Omental fat pad (tissue), 4 donors: Measurements from ENCODE around the gene IER2. TPM values are rescaled to one million over a fixed set of nuclear protein-coding genes. Genes with fewer than 3 reads are reported as not detected.

Source experiments
- ATAC-seq: fragments of 150-250 bp; one replicate; pipeline ENCODE4 v1.9.1; 2016; ENCODE audit warnings: mild to moderate bottlenecking, moderate library complexity; ENCODE audit not compliant: low FRiP score
- DNase-seq: peaks from one replicate; pipeline ENCODE4 v3.0.0-alpha.2; 2019; ENCODE audit warnings: low spot score
- CTCF ChIP-seq, 3 donors: fragments of 450-650 bp; IDR thresholded peaks; one replicate each; pipeline ENCODE4 v1.5.1; 2016 to 2017; ENCODE audit warnings: antibody characterized with exemption in 3 of 3, mild to moderate bottlenecking in 3 of 3, moderate library complexity in 2 of 3
- total RNA-seq, 4 donors: library from RNA; depleted of rRNA; stranded (reverse); fragments of >200 nt; gene quantifications; one replicate each; pipeline ENCODE4 v1.1.0, GENCODE V29; 2016

The IER2 gene
- total RNA-seq, 4 donors from 2014 or later: 110 to 253 (median 210) TPM

- no peak for TF ChIP-seq CTCF (IDR thresholded peaks at IDR 0.05)
- no peak for ATAC-seq
- no peak for DNase-seq
Observed at GRCh38 chr19:13127811-13128575, 22.2 kb upstream of the IER2 start.

- ATAC-seq (no peak), DNase-seq (no peak)
- TF ChIP-seq CTCF (IDR thresholded peaks at IDR 0.05): no peak
Observed at GRCh38 chr19:13128583-13128982, 21.6 kb upstream of the IER2 start.

- TF ChIP-seq CTCF (IDR thresholded peaks at IDR 0.05): no peak
- ATAC-seq: no peak
- no peak for DNase-seq
Observed at GRCh38 chr19:13129384-13129783, 20.8 kb upstream of the IER2 start.

- TF ChIP-seq CTCF (IDR thresholded peaks at IDR 0.05): no peak
- ATAC-seq (no peak), DNase-seq (no peak)
Observed at GRCh38 chr19:13130886-13131490, 19.2 kb upstream of the IER2 start.

- no peak for DNase-seq
- no peak for TF ChIP-seq CTCF (IDR thresholded peaks at IDR 0.05)
- no peak for ATAC-seq
Observed at GRCh38 chr19:13132471-13133180, 17.6 kb upstream of the IER2 start.

- ATAC-seq: no peak
- DNase-seq: no peak
Observed at GRCh38 chr19:13133241-13133870, 16.9 kb upstream of the IER2 start.

More at GRCh38 chr19:13133241-13133870, 16.9 kb upstream of the IER2 start:
- TF ChIP-seq CTCF (IDR thresholded peaks at IDR 0.05): no peak
